ENCODE results near the gene OBP2A.

OBP2A gene

DNA sequence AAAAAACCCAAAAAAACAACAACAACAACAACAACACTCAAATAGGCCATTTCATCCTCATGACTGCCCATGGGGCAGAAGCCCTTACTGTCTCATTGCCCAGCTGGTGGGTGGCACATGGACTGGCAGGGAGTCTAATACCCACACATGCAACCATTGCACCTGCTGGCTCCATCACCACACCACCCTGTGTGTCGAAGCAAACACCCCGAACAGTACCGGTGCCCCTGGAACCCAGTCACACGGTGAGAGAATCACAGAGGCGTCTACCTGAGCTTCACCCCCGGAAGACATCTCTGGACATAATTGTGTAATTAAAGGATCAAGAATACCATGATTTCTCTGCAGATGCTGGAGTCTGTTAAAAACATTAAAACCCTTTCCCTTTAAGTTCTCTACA is 22.1 kb downstream of the OBP2A start:
- TF ChIP-seq NFIC (IDR thresholded peaks at IDR 0.05) (no peak), TAF1 (IDR thresholded peaks at IDR 0.05; ENCODE audit: low read depth) (no peak), CREB1 (IDR thresholded peaks at IDR 0.05; ENCODE audit: low read depth) (no peak), MAX (IDR thresholded peaks at IDR 0.05) (no peak), RAD21 (IDR thresholded peaks at IDR 0.05; ENCODE audit: low read depth) (no peak), YY1 (IDR thresholded peaks at IDR 0.05; ENCODE audit: low read depth) (no peak), TEAD4 (IDR thresholded peaks at IDR 0.05) (no peak), ZBTB7A (IDR thresholded peaks at IDR 0.05; ENCODE audit: low read depth) (no peak), TCF12 (IDR thresholded peaks at IDR 0.05; ENCODE audit: low read depth) (no peak), FOXM1 (IDR thresholded peaks at IDR 0.05; ENCODE audit: borderline replicate concordance, low read depth) (no peak), EP300 (IDR thresholded peaks at IDR 0.05; ENCODE audit: borderline replicate concordance) (no peak)

GRCh38 chr9:135570456-135570855 is 24.5 kb downstream of the OBP2A start:
- no peak for TF ChIP-seq TCF12 (IDR thresholded peaks at IDR 0.05; ENCODE audit: low read depth)
- no peak for TF ChIP-seq MAX (IDR thresholded peaks at IDR 0.05)
- no peak for TF ChIP-seq ZBTB7A (IDR thresholded peaks at IDR 0.05; ENCODE audit: low read depth)
- TF ChIP-seq EGR1 (IDR thresholded peaks at IDR 0.05), result no peak
- TF ChIP-seq, protein P1, sequence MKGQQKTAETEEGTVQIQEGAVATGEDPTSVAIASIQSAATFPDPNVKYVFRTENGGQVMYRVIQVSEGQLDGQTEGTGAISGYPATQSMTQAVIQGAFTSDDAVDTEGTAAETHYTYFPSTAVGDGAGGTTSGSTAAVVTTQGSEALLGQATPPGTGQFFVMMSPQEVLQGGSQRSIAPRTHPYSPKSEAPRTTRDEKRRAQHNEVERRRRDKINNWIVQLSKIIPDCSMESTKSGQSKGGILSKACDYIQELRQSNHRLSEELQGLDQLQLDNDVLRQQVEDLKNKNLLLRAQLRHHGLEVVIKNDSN (IDR thresholded peaks at IDR 0.05), result no peak
- TF ChIP-seq CREB1 (IDR thresholded peaks at IDR 0.05; ENCODE audit: low read depth), result no peak
- TF ChIP-seq TEAD4 (IDR thresholded peaks at IDR 0.05), result no peak
- TF ChIP-seq EP300 (IDR thresholded peaks at IDR 0.05; ENCODE audit: borderline replicate concordance), result no peak
- TF ChIP-seq FOXM1 (IDR thresholded peaks at IDR 0.05; ENCODE audit: borderline replicate concordance, low read depth), result no peak
- TF ChIP-seq TAF1 (IDR thresholded peaks at IDR 0.05; ENCODE audit: low read depth), result no peak
- TF ChIP-seq RAD21 (IDR thresholded peaks at IDR 0.05; ENCODE audit: low read depth), result no peak
- TF ChIP-seq YY1 (IDR thresholded peaks at IDR 0.05; ENCODE audit: low read depth), result no peak
- TF ChIP-seq CEBPB (IDR thresholded peaks at IDR 0.05), result no peak

GRCh38 chr9:135572233-135572632 is 26.3 kb downstream of the OBP2A start:
- TF ChIP-seq REST (IDR thresholded peaks at IDR 0.05; ENCODE audit: low read depth) (no peak), CREB1 (IDR thresholded peaks at IDR 0.05; ENCODE audit: low read depth) (no peak), YY1 (IDR thresholded peaks at IDR 0.05; ENCODE audit: low read depth) (no peak)
- TF ChIP-seq, protein P1 (IDR thresholded peaks at IDR 0.05), result no peak

DNA sequence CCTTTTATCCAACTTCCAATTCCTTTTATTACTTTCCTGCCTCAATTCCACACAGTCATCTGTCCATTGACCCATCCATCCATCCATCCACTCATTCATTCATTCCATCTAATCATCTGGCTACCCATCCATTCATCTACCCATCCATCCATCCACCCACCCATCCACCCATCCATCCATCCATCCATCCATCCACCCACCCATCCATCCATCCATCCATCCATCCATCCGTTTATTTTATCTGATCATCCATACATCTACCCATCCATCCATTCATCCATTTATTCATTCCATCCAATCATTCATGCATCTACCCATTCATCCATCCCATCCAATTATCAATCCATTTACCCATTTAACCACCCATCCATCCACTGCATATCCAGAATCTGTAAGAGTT is 27.2 kb downstream of the OBP2A start:
- TF ChIP-seq NFIC (IDR thresholded peaks at IDR 0.05) (no peak), REST (IDR thresholded peaks at IDR 0.05; ENCODE audit: low read depth) (no peak), EP300 (IDR thresholded peaks at IDR 0.05; ENCODE audit: borderline replicate concordance) (no peak), MAX (IDR thresholded peaks at IDR 0.05) (no peak), TCF12 (IDR thresholded peaks at IDR 0.05; ENCODE audit: low read depth) (no peak), CEBPB (IDR thresholded peaks at IDR 0.05) (no peak), TEAD4 (IDR thresholded peaks at IDR 0.05) (no peak), TAF1 (IDR thresholded peaks at IDR 0.05; ENCODE audit: low read depth) (no peak), RAD21 (IDR thresholded peaks at IDR 0.05; ENCODE audit: low read depth) (no peak), EGR1 (IDR thresholded peaks at IDR 0.05) (no peak), FOXM1 (IDR thresholded peaks at IDR 0.05; ENCODE audit: borderline replicate concordance, low read depth) (no peak)

GRCh38 chr9:135574331-135574730 is 28.4 kb downstream of the OBP2A start:
- TF ChIP-seq TCF12 (IDR thresholded peaks at IDR 0.05; ENCODE audit: low read depth) (no peak), EP300 (IDR thresholded peaks at IDR 0.05; ENCODE audit: borderline replicate concordance) (no peak), RAD21 (IDR thresholded peaks at IDR 0.05; ENCODE audit: low read depth) (no peak), EGR1 (IDR thresholded peaks at IDR 0.05) (no peak), CREB1 (IDR thresholded peaks at IDR 0.05; ENCODE audit: low read depth) (no peak), ZBTB7A (IDR thresholded peaks at IDR 0.05; ENCODE audit: low read depth) (no peak), TEAD4 (IDR thresholded peaks at IDR 0.05) (no peak), TAF1 (IDR thresholded peaks at IDR 0.05; ENCODE audit: low read depth) (no peak), FOXM1 (IDR thresholded peaks at IDR 0.05; ENCODE audit: borderline replicate concordance, low read depth) (no peak), CEBPB (IDR thresholded peaks at IDR 0.05) (no peak), REST (IDR thresholded peaks at IDR 0.05; ENCODE audit: low read depth) (no peak), NFIC (IDR thresholded peaks at IDR 0.05) (no peak), YY1 (IDR thresholded peaks at IDR 0.05; ENCODE audit: low read depth) (no peak)
- TF ChIP-seq, protein P1 (IDR thresholded peaks at IDR 0.05), result no peak
